HepG2 (cell line): ENCODE results near the gene LIN28A. TPM values are rescaled to one million over a fixed set of nuclear protein-coding genes. Genes with fewer than 3 reads are reported as not detected.

ENCODE experiments used
- ATF1 ChIP-seq: IDR thresholded peaks from 2 replicates; pipeline ENCODE4 v1.6.1; 2016; ENCODE audit warnings: mild to moderate bottlenecking, control low read depth
- DNMT1 ChIP-seq: sonication (generic); formaldehyde crosslinking; IDR thresholded peaks from 2 replicates; pipeline ENCODE4 v1.5.1; 2020; ENCODE audit warnings: mild to moderate bottlenecking, missing genetic modification reagents
- DPF2 ChIP-seq: sonication (generic); formaldehyde crosslinking; IDR thresholded peaks from 2 replicates; pipeline ENCODE4 v1.4.0; 2020; ENCODE audit warnings: mild to moderate bottlenecking, low read depth, missing genetic modification reagents, borderline replicate concordance
- ESRRA ChIP-seq: sonication (generic); formaldehyde crosslinking; IDR thresholded peaks from 2 replicates; pipeline ENCODE4 v1.5.1; 2020; ENCODE audit warnings: mild to moderate bottlenecking, low read depth, missing genetic modification reagents
- HNRNPLL ChIP-seq: fragments of 200-400 bp; formaldehyde crosslinking; IDR thresholded peaks from 2 replicates; pipeline ENCODE4 v1.6.1; 2017; ENCODE audit warnings: mild to moderate bottlenecking, low read depth, low read length; ENCODE audit not compliant: poor library complexity, severe bottlenecking
- KAT2B ChIP-seq: fragments of 150-350 bp; IDR thresholded peaks from 2 replicates; pipeline ENCODE4 v1.6.1; 2014; ENCODE audit warnings: low read depth, low read length, borderline replicate concordance
- KDM1A ChIP-seq: IDR thresholded peaks from 2 replicates; pipeline ENCODE4 v1.6.1; 2016; ENCODE audit warnings: missing compliant biosample characterization
- MXD4 ChIP-seq: IDR thresholded peaks from 2 replicates; pipeline ENCODE4 v1.6.1; 2016; ENCODE audit warnings: mild to moderate bottlenecking, missing biosample characterization, missing genetic modification reagents
- NFATC3 ChIP-seq: sonication (generic); formaldehyde crosslinking; IDR thresholded peaks from 2 replicates; pipeline ENCODE4 v1.5.1; 2020; ENCODE audit warnings: mild to moderate bottlenecking, missing genetic modification reagents
- PHF20 ChIP-seq: sonication (generic); formaldehyde crosslinking; IDR thresholded peaks from 2 replicates; pipeline ENCODE4 v1.5.0; 2020; ENCODE audit warnings: mild to moderate bottlenecking, missing genetic modification reagents
- POLR2AphosphoS2 ChIP-seq: IDR thresholded peaks from 2 replicates; pipeline ENCODE4 v1.6.1; 2011; ENCODE audit warnings: low read depth, low read length, improper control_type of control experiment
- PRPF4 ChIP-seq: fragments of 200-400 bp; formaldehyde crosslinking; IDR thresholded peaks from 2 replicates; pipeline ENCODE4 v1.6.1; 2016; ENCODE audit warnings: low read length, low read depth; ENCODE audit not compliant: poor library complexity, severe bottlenecking
- RORA ChIP-seq: sonication (generic); formaldehyde crosslinking; IDR thresholded peaks from 2 replicates; pipeline ENCODE4 v1.5.0; 2020; ENCODE audit warnings: mild to moderate bottlenecking, missing genetic modification reagents, moderate library complexity
- SIX4 ChIP-seq: sonication (generic); formaldehyde crosslinking; IDR thresholded peaks from 2 replicates; pipeline ENCODE4 v1.4.0; 2020; ENCODE audit warnings: missing genetic modification reagents
- TOE1 ChIP-seq: sonication (generic); formaldehyde crosslinking; IDR thresholded peaks from 2 replicates; pipeline ENCODE4 v1.4.0; 2020; ENCODE audit warnings: mild to moderate bottlenecking, missing genetic modification reagents
- ZBTB7B ChIP-seq: sonication (generic); formaldehyde crosslinking; IDR thresholded peaks from 2 replicates; pipeline ENCODE4 v1.4.0; 2020; ENCODE audit warnings: missing genetic modification reagents
- ZMYM2 ChIP-seq: sonication (generic); formaldehyde crosslinking; IDR thresholded peaks from 2 replicates; pipeline ENCODE4 v1.8.0; 2022; ENCODE audit warnings: mild to moderate bottlenecking, missing genetic modification reagents
- ZNF496 ChIP-seq: sonication (generic); formaldehyde crosslinking; IDR thresholded peaks from 2 replicates; pipeline ENCODE4 v1.8.1; 2023; ENCODE audit warnings: mild to moderate bottlenecking, moderate library complexity, missing genetic modification reagents; ENCODE audit not compliant: insufficient replicate concordance
- ZNF629 ChIP-seq: sonication (generic); formaldehyde crosslinking; conservative IDR thresholded peaks from 2 replicates; pipeline ENCODE4 v1.5.0; 2020; ENCODE audit warnings: missing genetic modification reagents
- ZNF883 ChIP-seq: sonication (generic); formaldehyde crosslinking; IDR thresholded peaks from 2 replicates; pipeline ENCODE4 v1.5.1; 2020; ENCODE audit warnings: mild to moderate bottlenecking, missing genetic modification reagents; ENCODE audit errors: not compliant biosample characterization
- polyA plus RNA-seq, 8 experiments: library from polyadenylated mRNA; depleted of rRNA in 3 of 8; stranded (reverse) in 7 of 8; unstranded in 1 of 8; fragments of >200 nt; fragmentation: Illumina TruSeq in 4 of 8; extraction: Trizol in 4 of 8; gene quantifications; 2 replicates each; pipeline versions ENCODE4 v1.2.1 to v1.2.3, GENCODE V29; 2011 to 2016; ENCODE audit warnings: low read depth in 4 of 8, missing spikeins in 1 of 8, mixed read lengths in 1 of 8; ENCODE audit not compliant: insufficient read depth in 1 of 8
- total RNA-seq, 5 experiments: library from RNA; depleted of rRNA; stranded (reverse); fragments of >200 nt; fragmentation: Illumina TruSeq; extraction: Trizol; gene quantifications; 2 replicates each; pipeline ENCODE4 v1.2.3, GENCODE V29; 2016; ENCODE audit warnings: low read depth in 1 of 5
- TF ChIP-seq, protein P1 (sequence below): sonication (generic); formaldehyde crosslinking; IDR thresholded peaks from 2 replicates; pipeline ENCODE4 v1.4.0; 2020; ENCODE audit warnings: mild to moderate bottlenecking, missing genetic modification reagents
- TF ChIP-seq, protein P2 (sequence below): sonication (generic); formaldehyde crosslinking; IDR thresholded peaks from 2 replicates; pipeline ENCODE4 v1.4.0; 2020; ENCODE audit warnings: mild to moderate bottlenecking, missing genetic modification reagents
- TF ChIP-seq, protein P3 (sequence below): sonication (generic); formaldehyde crosslinking; IDR thresholded peaks from 2 replicates; pipeline ENCODE4 v1.5.0; 2020; ENCODE audit warnings: missing genetic modification reagents, mild to moderate bottlenecking, borderline replicate concordance
- TF ChIP-seq, protein P4 (sequence below): sonication (generic); formaldehyde crosslinking; conservative IDR thresholded peaks from 2 replicates; pipeline ENCODE4 v1.4.0; 2020; ENCODE audit warnings: missing genetic modification reagents
- TF ChIP-seq, protein P5 (sequence below): sonication (generic); formaldehyde crosslinking; conservative IDR thresholded peaks from 2 replicates; pipeline ENCODE4 v1.8.0; 2022; ENCODE audit warnings: low read depth, missing genetic modification reagents

The LIN28A gene
- total and polyA plus RNA-seq, 2 of the 13 experiments (the other 11 are each of a cell fraction or from before 2014, with no cell fraction given), result not detected

DNA sequence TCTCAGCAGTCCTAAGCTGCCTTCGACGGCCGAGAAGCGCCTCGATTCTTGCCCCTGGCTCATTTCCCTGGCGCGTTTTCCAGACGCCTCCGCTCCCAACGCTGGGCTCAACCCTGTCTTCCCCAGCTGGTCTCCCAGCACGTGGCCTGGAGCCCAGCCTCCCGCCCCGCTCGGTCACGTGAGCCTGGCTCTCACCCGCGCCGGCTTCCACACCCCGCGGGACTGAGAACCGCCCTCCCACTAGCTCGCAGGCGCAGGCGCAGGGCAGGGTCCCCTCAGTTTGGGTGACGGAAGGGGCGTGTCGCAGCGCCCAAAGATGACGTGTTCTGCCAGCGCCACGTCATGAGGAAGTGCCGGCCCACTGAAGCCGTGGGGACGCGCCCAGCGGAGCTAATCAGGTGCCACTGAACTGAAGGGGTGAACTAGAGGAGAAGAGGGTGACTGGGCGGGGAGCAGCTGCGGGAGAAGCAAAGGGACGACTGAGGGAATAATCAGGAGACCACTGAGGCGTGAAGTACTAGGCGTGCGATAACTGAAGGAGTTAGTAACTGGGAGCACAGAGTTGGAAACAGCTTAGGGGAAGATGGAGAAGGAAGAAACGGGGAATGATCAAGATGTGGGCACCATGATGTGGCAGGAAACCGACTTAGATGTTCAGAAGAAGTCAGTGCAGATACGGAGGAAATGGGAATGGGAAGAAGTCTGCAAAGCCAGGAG is 21.5 kb downstream of the LIN28A start, which contains the start of gene DHDDS (continued):
- TF ChIP-seq DPF2 (CRISPR knock-in tag) (no peak), ZNF629 (CRISPR knock-in tag) (0 out of 2 replicates have a peak, but pooled peaks have one; percentile 30), PRPF4 (no peak), HNRNPLL (peak; percentile 53), DNMT1 (CRISPR knock-in tag) (no peak), MXD4 (CRISPR knock-in tag) (peak; percentile 97), ZNF883 (CRISPR knock-in tag) (peak; percentile 99), ZNF496 (CRISPR knock-in tag) (no peak), KAT2B (no peak), POLR2AphosphoS2 (no peak), ZMYM2 (peak; percentile 90), TOE1 (CRISPR knock-in tag) (peak; percentile 68; the same call in 1 of the 2 replicates), RORA (CRISPR knock-in tag) (no peak), KDM1A (CRISPR knock-in tag) (peak; percentile 49; the same call in 1 of the 2 replicates), ATF1 (peak; percentile 99), PHF20 (CRISPR knock-in tag) (peak; percentile 99), ZBTB7B (peak; percentile 86), SIX4 (CRISPR knock-in tag) (peak; percentile 56; the same call in 1 of the 2 replicates), ESRRA (peak; percentile 84; the same call in 1 of the 2 replicates), NFATC3 (peak; percentile 98)
- TF ChIP-seq, protein P1, sequence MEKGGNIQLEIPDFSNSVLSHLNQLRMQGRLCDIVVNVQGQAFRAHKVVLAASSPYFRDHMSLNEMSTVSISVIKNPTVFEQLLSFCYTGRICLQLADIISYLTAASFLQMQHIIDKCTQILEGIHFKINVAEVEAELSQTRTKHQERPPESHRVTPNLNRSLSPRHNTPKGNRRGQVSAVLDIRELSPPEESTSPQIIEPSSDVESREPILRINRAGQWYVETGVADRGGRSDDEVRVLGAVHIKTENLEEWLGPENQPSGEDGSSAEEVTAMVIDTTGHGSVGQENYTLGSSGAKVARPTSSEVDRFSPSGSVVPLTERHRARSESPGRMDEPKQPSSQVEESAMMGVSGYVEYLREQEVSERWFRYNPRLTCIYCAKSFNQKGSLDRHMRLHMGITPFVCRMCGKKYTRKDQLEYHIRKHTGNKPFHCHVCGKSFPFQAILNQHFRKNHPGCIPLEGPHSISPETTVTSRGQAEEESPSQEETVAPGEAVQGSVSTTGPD (CRISPR knock-in tag), result no peak
- TF ChIP-seq, protein P2, sequence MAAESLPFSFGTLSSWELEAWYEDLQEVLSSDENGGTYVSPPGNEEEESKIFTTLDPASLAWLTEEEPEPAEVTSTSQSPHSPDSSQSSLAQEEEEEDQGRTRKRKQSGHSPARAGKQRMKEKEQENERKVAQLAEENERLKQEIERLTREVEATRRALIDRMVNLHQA (CRISPR knock-in tag), result no peak
- TF ChIP-seq, protein P3, sequence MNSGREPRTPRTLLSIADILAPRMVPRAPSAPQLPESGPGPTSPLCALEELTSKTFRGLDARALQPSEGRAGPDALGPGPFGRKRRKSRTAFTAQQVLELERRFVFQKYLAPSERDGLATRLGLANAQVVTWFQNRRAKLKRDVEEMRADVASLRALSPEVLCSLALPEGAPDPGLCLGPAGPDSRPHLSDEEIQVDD (CRISPR knock-in tag), result peak; percentile 56; the same call in 1 of the 2 replicates
- TF ChIP-seq, protein P4, sequence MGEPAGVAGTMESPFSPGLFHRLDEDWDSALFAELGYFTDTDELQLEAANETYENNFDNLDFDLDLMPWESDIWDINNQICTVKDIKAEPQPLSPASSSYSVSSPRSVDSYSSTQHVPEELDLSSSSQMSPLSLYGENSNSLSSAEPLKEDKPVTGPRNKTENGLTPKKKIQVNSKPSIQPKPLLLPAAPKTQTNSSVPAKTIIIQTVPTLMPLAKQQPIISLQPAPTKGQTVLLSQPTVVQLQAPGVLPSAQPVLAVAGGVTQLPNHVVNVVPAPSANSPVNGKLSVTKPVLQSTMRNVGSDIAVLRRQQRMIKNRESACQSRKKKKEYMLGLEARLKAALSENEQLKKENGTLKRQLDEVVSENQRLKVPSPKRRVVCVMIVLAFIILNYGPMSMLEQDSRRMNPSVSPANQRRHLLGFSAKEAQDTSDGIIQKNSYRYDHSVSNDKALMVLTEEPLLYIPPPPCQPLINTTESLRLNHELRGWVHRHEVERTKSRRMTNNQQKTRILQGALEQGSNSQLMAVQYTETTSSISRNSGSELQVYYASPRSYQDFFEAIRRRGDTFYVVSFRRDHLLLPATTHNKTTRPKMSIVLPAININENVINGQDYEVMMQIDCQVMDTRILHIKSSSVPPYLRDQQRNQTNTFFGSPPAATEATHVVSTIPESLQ (CRISPR knock-in tag), result no peak
- TF ChIP-seq, protein P5, sequence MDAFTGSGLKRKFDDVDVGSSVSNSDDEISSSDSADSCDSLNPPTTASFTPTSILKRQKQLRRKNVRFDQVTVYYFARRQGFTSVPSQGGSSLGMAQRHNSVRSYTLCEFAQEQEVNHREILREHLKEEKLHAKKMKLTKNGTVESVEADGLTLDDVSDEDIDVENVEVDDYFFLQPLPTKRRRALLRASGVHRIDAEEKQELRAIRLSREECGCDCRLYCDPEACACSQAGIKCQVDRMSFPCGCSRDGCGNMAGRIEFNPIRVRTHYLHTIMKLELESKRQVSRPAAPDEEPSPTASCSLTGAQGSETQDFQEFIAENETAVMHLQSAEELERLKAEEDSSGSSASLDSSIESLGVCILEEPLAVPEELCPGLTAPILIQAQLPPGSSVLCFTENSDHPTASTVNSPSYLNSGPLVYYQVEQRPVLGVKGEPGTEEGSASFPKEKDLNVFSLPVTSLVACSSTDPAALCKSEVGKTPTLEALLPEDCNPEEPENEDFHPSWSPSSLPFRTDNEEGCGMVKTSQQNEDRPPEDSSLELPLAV (CRISPR knock-in tag), result peak; percentile 85; the same call in 1 of the 2 replicates
